WTC11 (cell line): Measurements from ENCODE around the gene SUPT5H. TPM values are rescaled to one million over a fixed set of nuclear protein-coding genes. Genes with fewer than 3 reads are reported as not detected.

ENCODE experiments used
- ATAC-seq: fragments of 200-7000 bp; cut with Tn5 transposase; 2 replicates; pipeline ENCODE4 v1.10.0; 2021; ENCODE audit warnings: mild to moderate bottlenecking, moderate library complexity
- CTCF ChIA-PET: fragments of 300-600 bp; sonication (Branson Sonifier 250); formaldehyde crosslinking; loops from one replicate; lab custom pipeline; 2021; ENCODE audit warnings: antibody characterized with exemption; lab: Charles Lee
- POLR2A ChIA-PET: fragments of 350-600 bp; sonication (Branson Sonifier 250); formaldehyde crosslinking; loops from one replicate; lab custom pipeline; 2021; ENCODE audit warnings: antibody characterized with exemption; lab: Charles Lee
- DNase-seq: peaks from one replicate; pipeline ENCODE4 v3.0.0; 2021; ENCODE audit warnings: low spot score
- H3K27ac Mint-ChIP-seq: 2 replicates; pipeline ENCODE4 v1.8.0; 2021; ENCODE audit warnings: mixed read lengths
- H3K27me3 Mint-ChIP-seq: 2 replicates; pipeline ENCODE4 v1.8.0; 2021; ENCODE audit warnings: low read depth, mild to moderate bottlenecking, moderate library complexity, mixed read lengths
- H3K36me3 Mint-ChIP-seq: 2 replicates; pipeline ENCODE4 v1.8.0; 2021; ENCODE audit warnings: mixed read lengths
- H3K4me1 Mint-ChIP-seq: 2 replicates; pipeline ENCODE4 v1.8.0; 2022; ENCODE audit warnings: mixed read lengths
- H3K4me3 Mint-ChIP-seq: 2 replicates; pipeline ENCODE4 v1.8.0; 2021; ENCODE audit warnings: mild to moderate bottlenecking, moderate library complexity, mixed read lengths
- H3K9me3 Mint-ChIP-seq: 2 replicates; pipeline ENCODE4 v1.8.0; 2021; ENCODE audit warnings: mixed read lengths
- AR ChIP-seq: fragments of 250-450 bp; sonication (Bioruptor Pico); IDR thresholded peaks from 2 replicates; pipeline ENCODE4 v1.9.0; 2021; ENCODE audit warnings: mild to moderate bottlenecking
- EMX1 ChIP-seq: fragments of 250-450 bp; sonication (Bioruptor Pico); IDR thresholded peaks from 2 replicates; pipeline ENCODE4 v1.8.0; 2021; ENCODE audit warnings: mild to moderate bottlenecking
- ERG ChIP-seq: fragments of 250-450 bp; sonication (Bioruptor Pico); IDR thresholded peaks from 2 replicates; pipeline ENCODE4 v1.8.0; 2021; ENCODE audit warnings: mild to moderate bottlenecking
- FOXP1 ChIP-seq: sonication (generic); formaldehyde crosslinking; IDR thresholded peaks from 2 replicates; pipeline ENCODE4 v1.8.0; 2022; ENCODE audit warnings: missing genetic modification reagents, mild to moderate bottlenecking, moderate library complexity, borderline replicate concordance
- GRHL2 ChIP-seq: fragments of 250-450 bp; sonication (Bioruptor Pico); IDR thresholded peaks from 2 replicates; pipeline ENCODE4 v1.8.0; 2022; ENCODE audit warnings: mild to moderate bottlenecking, moderate library complexity; ENCODE audit not compliant: insufficient replicate concordance, severe bottlenecking
- NFE2L1 ChIP-seq: sonication (generic); formaldehyde crosslinking; IDR thresholded peaks from 2 replicates; pipeline ENCODE4 v1.8.1; 2023; ENCODE audit warnings: missing genetic modification reagents
- NR1H2 ChIP-seq: sonication (generic); formaldehyde crosslinking; IDR thresholded peaks from 2 replicates; pipeline ENCODE4 v1.9.0; 2021; ENCODE audit warnings: mild to moderate bottlenecking, moderate library complexity, missing genetic modification reagents
- PRRX2 ChIP-seq: fragments of 250-450 bp; sonication (Bioruptor Pico); IDR thresholded peaks from 2 replicates; pipeline ENCODE4 v1.8.0; 2021; ENCODE audit warnings: mild to moderate bottlenecking
- SMAD4 ChIP-seq: sonication (generic); formaldehyde crosslinking; IDR thresholded peaks from 2 replicates; pipeline ENCODE4 v1.8.0; 2022; ENCODE audit warnings: mild to moderate bottlenecking, missing genetic modification reagents
- TCF7 ChIP-seq: sonication (generic); formaldehyde crosslinking; IDR thresholded peaks from 2 replicates; pipeline ENCODE4 v1.8.0; 2022; ENCODE audit warnings: mild to moderate bottlenecking, low read depth, missing genetic modification reagents, moderate library complexity
- TP53 ChIP-seq: sonication (generic); formaldehyde crosslinking; IDR thresholded peaks from 2 replicates; pipeline ENCODE4 v1.8.1; 2023; ENCODE audit warnings: mild to moderate bottlenecking, missing genetic modification reagents
- ZBTB21 ChIP-seq: sonication (generic); formaldehyde crosslinking; IDR thresholded peaks from 2 replicates; pipeline ENCODE4 v1.8.1; 2023; ENCODE audit warnings: mild to moderate bottlenecking, missing genetic modification reagents, borderline replicate concordance
- ZBTB43 ChIP-seq: sonication (generic); formaldehyde crosslinking; IDR thresholded peaks from 2 replicates; pipeline ENCODE4 v1.8.1; 2023; ENCODE audit warnings: mild to moderate bottlenecking, missing genetic modification reagents
- ZNF232 ChIP-seq: sonication (generic); formaldehyde crosslinking; IDR thresholded peaks from 2 replicates; pipeline ENCODE4 v1.8.0; 2022; ENCODE audit warnings: mild to moderate bottlenecking, missing genetic modification reagents
- ZNF416 ChIP-seq: fragments of 250-450 bp; sonication (Bioruptor Pico); IDR thresholded peaks from 2 replicates; pipeline ENCODE4 v1.9.0; 2021; ENCODE audit warnings: mild to moderate bottlenecking, inconsistent platforms
- ZNF423 ChIP-seq: fragments of 250-450 bp; sonication (Bioruptor Pico); IDR thresholded peaks from 2 replicates; pipeline ENCODE4 v2.1.2; 2022; ENCODE audit warnings: mild to moderate bottlenecking, moderate library complexity
- ZNF425 ChIP-seq: fragments of 250-450 bp; sonication (Bioruptor Pico); conservative IDR thresholded peaks from 2 replicates; pipeline ENCODE4 v1.9.0; 2021; ENCODE audit warnings: mild to moderate bottlenecking
- total RNA-seq: library from RNA; stranded (reverse); gene quantifications from 3 replicates; pipeline ENCODE4 v1.2.3, GENCODE V29; 2021

SUPT5H gene
- total RNA-seq, 1 experiment from 2014 or later, result 135 TPM

GRCh38 chr19:39433480-39434079 lies 11.8 kb upstream of the SUPT5H start:
- Mint-ChIP-seq H3K27ac (peak overlapping the region; percentile 94), H3K4me1 (peaks cover 52% of the 10 kb centered on the region), H3K27me3 (no peaks in the 10 kb centered on the region), H3K9me3 (no peaks in the 10 kb centered on the region), H3K4me3 (peak overlapping the region; percentile 99), H3K36me3 (peaks cover 34% of the 10 kb centered on the region)
- no peak for ATAC-seq
- no peak for DNase-seq
- ChIA-PET POLR2A (no interaction called here), CTCF (interaction anchor here (0.7 to 1.0 kb wide), 2 partner anchors 19 to 22 kb away, joined by 3 read pairs; no protein-coding TSS in a partner anchor)
- TF ChIP-seq TP53 (CRISPR knock-in tag) (no peak), ZNF416 (CRISPR knock-in tag) (no peak), NFE2L1 (CRISPR knock-in tag) (no peak), NR1H2 (no peak), ERG (CRISPR knock-in tag) (no peak), SMAD4 (CRISPR knock-in tag) (no peak), TCF7 (CRISPR knock-in tag) (no peak), ZBTB43 (CRISPR knock-in tag) (no peak), ZNF423 (CRISPR knock-in tag) (no peak), PRRX2 (no peak), GRHL2 (no peak), ZBTB21 (CRISPR knock-in tag) (no peak), EMX1 (CRISPR knock-in tag) (no peak), AR (no peak), ZNF232 (CRISPR knock-in tag) (no peak)

GRCh38 chr19:39434123-39435076 lies 11.0 kb upstream of the SUPT5H start:
- Mint-ChIP-seq H3K36me3 (peaks cover 34% of the 10 kb centered on the region), H3K27ac (peak overlapping the region; percentile 91), H3K9me3 (no peaks in the 10 kb centered on the region), H3K27me3 (no peaks in the 10 kb centered on the region), H3K4me3 (peak overlapping the region; percentile 99), H3K4me1 (peaks cover 47% of the 10 kb centered on the region)
- ChIA-PET POLR2A (interaction anchor here (0.6 to 1.8 kb wide), 5 partner anchors 10 to 28 kb away, joined by 3 to 17 read pairs (median 5); partner anchors contain the start of gene ZFP36), CTCF (interaction anchor here (0.7 to 2.5 kb wide), 5 partner anchors 20 to 63 kb away, joined by 3 to 16 read pairs (median 6); no protein-coding TSS in a partner anchor)
- peak; percentile 9; the same call in 1 of the 2 replicates for TF ChIP-seq ERG (CRISPR knock-in tag)
- no peak for TF ChIP-seq ZNF425 (CRISPR knock-in tag)
- no peak for TF ChIP-seq FOXP1
- DNase-seq, result no peak
- no peak for ATAC-seq
